ENCODE results near the gene HKDC1. TPM values are rescaled to one million over a fixed set of nuclear protein-coding genes. Genes with fewer than 3 reads are reported as not detected.

Gene HKDC1
- total RNA-seq, 1 donor from 2014 or later, result not detected

DNA sequence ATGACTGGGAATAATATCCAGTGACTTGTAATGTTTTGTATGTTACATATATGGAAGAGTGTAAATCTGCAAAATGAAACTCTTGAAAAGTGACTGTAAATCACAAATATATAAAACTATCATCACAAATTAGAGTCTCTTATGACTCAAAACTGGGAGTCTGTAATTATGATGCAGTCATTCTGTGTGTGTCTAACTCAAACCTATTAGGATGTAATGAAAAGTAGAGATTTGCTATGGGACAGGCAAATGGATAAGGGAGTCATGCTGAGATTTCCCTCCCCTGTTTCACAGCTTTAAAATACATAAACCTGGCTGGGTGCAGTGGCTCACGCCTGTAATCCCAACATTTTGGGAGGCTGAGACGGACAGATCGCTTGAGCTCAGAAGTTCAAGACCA is 8.6 kb upstream of the HKDC1 start:
- H3K27ac Mint-ChIP-seq (ENCODE audit: unreplicated experiment), result no peak overlapping the region
- DNase-seq, result no peak
- H3K4me1 Mint-ChIP-seq (ENCODE audit: low read depth, unreplicated experiment), result no peaks in the 10 kb centered on the region
- H3K36me3 Mint-ChIP-seq (ENCODE audit: unreplicated experiment), result no peaks in the 10 kb centered on the region
- H3K27me3 Mint-ChIP-seq (ENCODE audit: unreplicated experiment), result no peaks in the 10 kb centered on the region
- no peak overlapping the region for H3K4me3 Mint-ChIP-seq (ENCODE audit: unreplicated experiment)
- TF ChIP-seq, protein P1, sequence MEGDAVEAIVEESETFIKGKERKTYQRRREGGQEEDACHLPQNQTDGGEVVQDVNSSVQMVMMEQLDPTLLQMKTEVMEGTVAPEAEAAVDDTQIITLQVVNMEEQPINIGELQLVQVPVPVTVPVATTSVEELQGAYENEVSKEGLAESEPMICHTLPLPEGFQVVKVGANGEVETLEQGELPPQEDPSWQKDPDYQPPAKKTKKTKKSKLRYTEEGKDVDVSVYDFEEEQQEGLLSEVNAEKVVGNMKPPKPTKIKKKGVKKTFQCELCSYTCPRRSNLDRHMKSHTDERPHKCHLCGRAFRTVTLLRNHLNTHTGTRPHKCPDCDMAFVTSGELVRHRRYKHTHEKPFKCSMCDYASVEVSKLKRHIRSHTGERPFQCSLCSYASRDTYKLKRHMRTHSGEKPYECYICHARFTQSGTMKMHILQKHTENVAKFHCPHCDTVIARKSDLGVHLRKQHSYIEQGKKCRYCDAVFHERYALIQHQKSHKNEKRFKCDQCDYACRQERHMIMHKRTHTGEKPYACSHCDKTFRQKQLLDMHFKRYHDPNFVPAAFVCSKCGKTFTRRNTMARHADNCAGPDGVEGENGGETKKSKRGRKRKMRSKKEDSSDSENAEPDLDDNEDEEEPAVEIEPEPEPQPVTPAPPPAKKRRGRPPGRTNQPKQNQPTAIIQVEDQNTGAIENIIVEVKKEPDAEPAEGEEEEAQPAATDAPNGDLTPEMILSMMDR (IDR thresholded peaks at IDR 0.05; ENCODE audit: partially characterized antibody, unreplicated experiment), result no peak
- peaks cover 2% of the 10 kb centered on the region for H3K9me3 Mint-ChIP-seq (ENCODE audit: unreplicated experiment)

DNA sequence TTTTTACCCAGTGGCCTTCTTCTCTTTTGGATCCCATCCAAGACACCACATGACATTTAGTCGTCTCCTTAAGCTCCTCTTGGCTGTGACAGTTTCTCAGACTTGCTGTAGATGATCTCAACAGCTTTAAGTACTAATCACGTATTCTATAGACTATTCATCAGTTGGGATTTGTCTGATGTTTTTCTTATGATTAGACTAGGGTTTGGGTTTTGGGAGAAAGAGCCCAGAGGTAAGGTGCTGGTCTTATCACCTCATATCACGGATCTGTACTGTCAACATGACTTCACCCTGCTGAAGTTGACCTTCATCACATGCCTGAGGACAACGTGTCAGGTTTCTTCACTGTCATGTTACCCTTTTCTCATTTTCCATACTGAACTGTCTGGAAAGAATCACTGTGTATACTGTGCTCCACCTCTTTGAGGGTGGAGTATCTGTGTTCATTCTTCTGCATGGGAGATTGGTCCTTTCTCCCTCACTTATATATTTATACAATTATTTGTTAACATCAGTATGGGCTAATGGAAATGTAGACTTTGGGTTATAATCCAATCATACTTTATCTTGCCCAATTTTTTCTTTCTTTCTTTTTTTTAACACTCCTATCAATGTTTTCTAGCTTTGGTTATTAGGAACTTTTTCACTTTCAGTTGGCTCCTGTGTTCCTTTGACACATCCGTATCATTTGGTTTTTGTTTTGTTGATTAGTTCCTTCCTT is 6.4 kb upstream of the HKDC1 start:
- peaks cover 2% of the 10 kb centered on the region for H3K9me3 Mint-ChIP-seq (ENCODE audit: unreplicated experiment)
- TF ChIP-seq, protein P1 (IDR thresholded peaks at IDR 0.05; ENCODE audit: partially characterized antibody, unreplicated experiment), result no peak
- H3K4me1 Mint-ChIP-seq (ENCODE audit: low read depth, unreplicated experiment), result no peaks in the 10 kb centered on the region
- no peak for DNase-seq
- no peak overlapping the region for H3K27ac Mint-ChIP-seq (ENCODE audit: unreplicated experiment)
- H3K4me3 Mint-ChIP-seq (ENCODE audit: unreplicated experiment), result no peak overlapping the region
- no peaks in the 10 kb centered on the region for H3K27me3 Mint-ChIP-seq (ENCODE audit: unreplicated experiment)
- H3K36me3 Mint-ChIP-seq (ENCODE audit: unreplicated experiment), result no peaks in the 10 kb centered on the region

DNA sequence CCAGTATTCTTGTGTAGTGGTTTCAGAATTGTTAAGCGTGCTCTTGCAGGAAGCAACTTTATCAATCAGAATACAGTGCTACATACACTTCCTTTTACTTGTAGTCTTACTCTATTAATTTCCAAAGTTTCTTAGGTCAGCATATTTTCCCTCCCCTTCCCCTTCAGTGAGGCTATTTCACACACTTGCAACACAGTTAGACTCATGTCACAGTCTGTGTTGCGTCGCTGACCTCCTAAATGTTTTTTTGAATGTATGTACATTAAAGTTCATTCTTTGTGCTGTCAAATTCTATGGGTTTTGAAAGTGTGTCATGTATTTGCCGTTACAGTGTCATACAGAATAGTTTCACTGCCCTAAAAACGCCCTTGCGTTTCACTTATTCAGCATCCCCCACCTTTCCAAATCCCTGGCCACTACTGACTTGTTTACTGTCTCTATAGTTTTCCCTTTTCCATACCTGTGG is 5.4 kb upstream of the HKDC1 start:
- H3K4me1 Mint-ChIP-seq (ENCODE audit: low read depth, unreplicated experiment), result no peaks in the 10 kb centered on the region
- TF ChIP-seq, protein P1 (IDR thresholded peaks at IDR 0.05; ENCODE audit: partially characterized antibody, unreplicated experiment), result no peak
- peaks cover 2% of the 10 kb centered on the region for H3K9me3 Mint-ChIP-seq (ENCODE audit: unreplicated experiment)
- no peak overlapping the region for H3K4me3 Mint-ChIP-seq (ENCODE audit: unreplicated experiment)
- no peak overlapping the region for H3K27ac Mint-ChIP-seq (ENCODE audit: unreplicated experiment)
- H3K27me3 Mint-ChIP-seq (ENCODE audit: unreplicated experiment), result no peaks in the 10 kb centered on the region
- DNase-seq, result no peak
- H3K36me3 Mint-ChIP-seq (ENCODE audit: unreplicated experiment), result no peaks in the 10 kb centered on the region

DNA sequence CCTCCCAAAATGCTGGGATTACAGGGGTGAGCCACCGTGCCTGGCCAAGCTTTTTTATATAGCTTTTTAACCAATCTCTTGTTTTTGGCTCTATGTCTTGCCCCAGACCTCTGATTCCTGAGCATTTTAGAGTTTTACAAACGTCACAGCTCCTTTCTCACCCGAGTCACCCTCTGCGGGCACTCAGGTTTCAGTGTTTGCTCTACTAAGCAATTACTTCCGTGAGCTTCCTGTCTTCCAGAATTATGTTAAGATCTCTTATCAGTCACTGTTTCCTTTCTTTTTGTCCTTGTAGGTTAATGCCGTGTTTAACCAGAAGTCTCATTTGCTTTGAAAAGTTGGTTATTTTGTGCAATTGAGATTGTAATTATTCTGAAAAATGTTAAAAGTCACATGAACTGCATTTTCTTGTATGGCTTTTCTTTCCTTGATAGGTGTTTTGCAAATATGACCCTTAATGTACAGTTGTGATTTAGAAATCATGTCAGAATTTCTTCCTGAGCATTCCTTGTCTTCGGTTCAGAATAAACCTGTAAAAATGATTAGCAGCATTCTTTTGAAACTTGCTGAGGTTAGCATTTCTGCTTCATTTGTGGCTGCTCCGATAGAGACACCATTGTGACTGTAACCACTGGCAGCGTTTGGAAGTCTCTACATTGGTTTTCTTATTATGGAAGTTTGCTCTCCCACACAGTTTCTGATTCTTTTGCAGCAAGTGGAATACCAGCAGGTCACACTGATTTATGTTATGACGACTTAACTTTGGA is 4.5 kb upstream of the HKDC1 start:
- H3K27me3 Mint-ChIP-seq (ENCODE audit: unreplicated experiment), result peaks cover 3% of the 10 kb centered on the region
- H3K27ac Mint-ChIP-seq (ENCODE audit: unreplicated experiment), result no peak overlapping the region
- H3K4me3 Mint-ChIP-seq (ENCODE audit: unreplicated experiment), result no peak overlapping the region

More for the DNA sequence above, 4.5 kb upstream of the HKDC1 start:
- Mint-ChIP-seq H3K9me3 (ENCODE audit: unreplicated experiment) (peaks cover 2% of the 10 kb centered on the region), H3K4me1 (ENCODE audit: low read depth, unreplicated experiment) (no peaks in the 10 kb centered on the region), H3K36me3 (ENCODE audit: unreplicated experiment) (no peaks in the 10 kb centered on the region)
- TF ChIP-seq, protein P1 (IDR thresholded peaks at IDR 0.05; ENCODE audit: partially characterized antibody, unreplicated experiment), result no peak
- no peak for DNase-seq

All from glutamatergic neuron (in vitro differentiated cells).